ENCODE results near the gene HYCC2.
"Not testable (repeated sequence)": the region's sequence is repeated elsewhere in the genome, so short reads cannot be mapped to it uniquely, and the experiment has no call there.

HYCC2 gene

DNA sequence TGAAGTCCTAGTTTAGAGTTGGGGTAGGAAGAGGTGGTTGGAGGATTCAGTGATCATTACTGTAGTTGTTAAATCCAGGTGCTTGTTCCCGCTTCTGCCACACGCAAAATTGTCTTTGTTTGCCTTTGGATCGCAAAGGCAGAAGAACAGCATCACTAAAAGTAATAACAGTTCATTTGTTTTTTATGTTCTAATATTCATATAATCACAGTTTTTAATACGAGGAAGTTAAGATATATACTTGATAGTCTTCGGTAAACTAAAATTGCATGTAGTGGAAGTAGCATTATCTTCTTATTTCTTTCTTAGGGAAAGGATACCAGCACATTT lies 695 bp upstream of the HYCC2 start:
- no peak for DNase-seq (ENCODE audit: low read depth, low spot score)

DNA sequence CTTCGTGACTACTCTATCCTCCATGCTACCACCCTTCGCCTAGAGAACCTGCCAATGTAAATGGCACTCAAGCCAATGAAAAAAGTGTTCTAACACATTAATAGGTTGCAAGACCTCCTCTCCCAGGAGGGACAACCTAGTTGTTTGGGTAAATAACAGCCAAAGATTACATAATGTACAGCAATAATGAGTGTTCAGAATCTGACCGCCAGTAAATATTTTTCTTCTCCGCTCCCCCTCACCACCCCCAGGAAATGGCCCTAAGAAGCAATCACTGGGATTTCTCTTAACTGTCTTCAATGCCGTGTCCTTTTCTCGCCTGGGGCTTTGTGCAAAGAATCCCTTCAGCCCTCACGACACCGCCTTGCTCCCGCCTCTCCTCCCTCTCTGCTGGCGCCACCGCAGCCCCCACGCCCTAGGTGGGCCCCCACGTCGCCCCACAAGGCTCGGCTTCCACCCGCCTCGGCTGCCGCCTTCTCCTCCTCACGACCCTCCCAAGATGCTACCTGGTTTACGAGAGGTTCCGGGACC lies 458 bp downstream of the HYCC2 start:
- DNase-seq (ENCODE audit: low read depth, low spot score), result no peak

DNA sequence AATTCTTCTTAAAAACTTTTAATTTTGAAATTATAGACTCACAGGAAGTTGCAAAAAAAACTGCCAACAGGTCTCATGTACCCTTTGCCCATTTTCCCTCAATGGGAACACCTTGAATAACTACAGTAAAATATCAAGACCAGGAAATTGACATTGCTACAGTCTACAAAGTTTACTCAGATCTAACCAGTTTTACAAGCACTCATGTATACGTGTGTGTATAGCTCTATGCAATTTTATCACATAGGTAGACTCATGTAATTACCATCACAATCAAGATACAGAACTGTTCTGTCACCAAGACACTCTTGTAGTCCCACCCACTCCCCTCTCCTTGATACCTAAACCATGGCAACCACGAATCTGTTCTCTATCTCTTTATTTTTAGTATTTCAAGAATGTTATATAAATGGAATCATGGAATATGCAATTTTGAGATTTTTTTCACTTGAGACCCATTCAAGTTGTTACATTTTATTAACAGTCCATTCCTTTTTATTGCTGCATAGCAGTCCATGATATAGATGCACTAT lies 6.6 kb downstream of the HYCC2 start:
- DNase-seq (ENCODE audit: low read depth, low spot score), result no peak

GRCh38 chr2:201063516-201063915 lies 8.0 kb downstream of the HYCC2 start:
- not testable (repeated sequence) for DNase-seq (ENCODE audit: low read depth, low spot score)

- DNase-seq (ENCODE audit: low read depth, low spot score), result no peak
These were observed 11.3 kb downstream of the HYCC2 start for GRCh38 chr2:201059961-201060755.

- no peak for DNase-seq (ENCODE audit: low read depth, low spot score)
These were observed 12.6 kb downstream of the HYCC2 start for GRCh38 chr2:201058914-201059313.

GRCh38 chr2:201057715-201058248 lies 13.7 kb downstream of the HYCC2 start:
- DNase-seq (ENCODE audit: low read depth, low spot score), result no peak

- DNase-seq (ENCODE audit: low read depth, low spot score), result no peak
These were observed 14.4 kb downstream of the HYCC2 start for GRCh38 chr2:201057087-201057521.

GRCh38 chr2:201049455-201049854 lies 22.0 kb downstream of the HYCC2 start:
- no peak for DNase-seq (ENCODE audit: low read depth, low spot score)

DNA sequence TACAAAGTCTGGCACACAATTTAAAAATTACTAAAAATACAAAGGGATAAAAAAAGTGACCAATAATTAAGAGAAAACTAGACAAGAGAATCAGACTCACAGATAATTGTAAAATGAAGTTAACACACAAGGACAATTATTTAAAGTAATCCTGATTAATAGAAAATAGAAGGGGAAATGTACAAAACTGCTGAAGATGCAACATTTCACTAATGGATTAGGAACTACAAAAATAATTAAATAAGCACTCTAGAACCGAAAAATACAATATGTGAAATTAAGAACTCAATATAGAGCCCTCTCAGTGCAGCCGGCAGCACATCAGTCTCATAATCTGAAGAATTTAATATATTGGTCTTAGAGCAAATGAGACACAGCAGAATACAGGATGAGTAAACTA lies 24.6 kb downstream of the HYCC2 start:
- no peak for DNase-seq (ENCODE audit: low read depth, low spot score)

- DNase-seq (ENCODE audit: low read depth, low spot score), result not testable (repeated sequence)
These were observed 28.4 kb downstream of the HYCC2 start for GRCh38 chr2:201043050-201043449.

- DNase-seq (ENCODE audit: low read depth, low spot score), result not testable (repeated sequence)
These were observed 29.0 kb downstream of the HYCC2 start for GRCh38 chr2:201042451-201042850.

DNA sequence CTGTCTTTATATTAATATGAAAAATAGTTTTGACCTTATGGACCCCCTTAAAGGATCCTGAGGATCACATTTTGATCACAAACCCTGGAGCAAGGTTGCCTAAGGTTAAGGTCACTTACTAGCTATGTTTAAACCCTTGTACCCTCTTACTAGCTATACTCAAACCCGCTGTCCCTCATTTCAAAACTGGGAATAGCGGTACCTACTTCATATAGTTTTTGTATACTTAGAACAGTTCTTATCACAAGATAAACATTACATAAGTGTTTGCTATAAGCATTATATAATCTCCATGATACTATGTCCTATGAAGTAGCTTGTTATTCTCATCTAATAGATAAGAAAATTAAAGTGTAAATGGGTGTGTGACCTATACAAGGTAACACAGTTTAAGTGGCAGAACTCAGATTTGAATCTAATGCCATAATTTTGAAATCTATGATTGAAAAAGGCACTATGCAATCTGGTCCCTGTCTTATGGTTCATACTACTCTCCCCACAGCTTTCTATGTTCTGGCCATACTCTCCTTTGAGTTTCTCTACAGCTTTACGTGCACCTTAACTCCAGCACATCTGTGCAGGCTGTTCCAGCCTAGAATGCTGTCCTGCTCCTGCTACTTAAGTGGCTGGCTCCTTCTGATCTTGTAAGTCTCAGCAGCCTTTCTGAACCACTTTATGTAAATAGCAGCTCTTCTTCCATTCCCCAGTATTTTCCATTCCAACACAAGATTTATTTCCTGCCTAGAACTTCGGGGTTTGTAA lies 30.4 kb downstream of the HYCC2 start:
- DNase-seq (ENCODE audit: low read depth, low spot score), result no peak

GRCh38 chr2:201038855-201039254 lies 32.6 kb downstream of the HYCC2 start:
- no peak for DNase-seq (ENCODE audit: low read depth, low spot score)

DNA sequence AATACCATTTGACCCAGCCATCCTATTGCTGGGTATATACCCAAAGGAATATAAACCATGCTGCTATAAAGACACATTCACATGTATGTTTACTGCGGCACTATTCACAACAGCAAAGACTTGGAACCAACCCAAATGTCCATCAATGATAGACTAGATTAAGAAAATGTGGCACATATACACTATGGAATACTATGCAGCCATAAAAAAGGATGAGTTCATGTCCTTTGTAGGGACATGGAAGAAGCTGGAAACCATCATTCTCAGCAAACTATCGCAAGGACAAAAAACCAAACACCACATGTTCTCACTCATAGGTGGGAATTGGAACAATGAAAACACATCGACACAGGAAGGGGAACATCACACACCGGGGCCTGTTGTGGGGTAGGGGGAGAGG lies 33.1 kb downstream of the HYCC2 start:
- DNase-seq (ENCODE audit: low read depth, low spot score), result not testable (repeated sequence)

GRCh38 chr2:201034355-201034754 lies 37.1 kb downstream of the HYCC2 start:
- not testable (repeated sequence) for DNase-seq (ENCODE audit: low read depth, low spot score)

DNA sequence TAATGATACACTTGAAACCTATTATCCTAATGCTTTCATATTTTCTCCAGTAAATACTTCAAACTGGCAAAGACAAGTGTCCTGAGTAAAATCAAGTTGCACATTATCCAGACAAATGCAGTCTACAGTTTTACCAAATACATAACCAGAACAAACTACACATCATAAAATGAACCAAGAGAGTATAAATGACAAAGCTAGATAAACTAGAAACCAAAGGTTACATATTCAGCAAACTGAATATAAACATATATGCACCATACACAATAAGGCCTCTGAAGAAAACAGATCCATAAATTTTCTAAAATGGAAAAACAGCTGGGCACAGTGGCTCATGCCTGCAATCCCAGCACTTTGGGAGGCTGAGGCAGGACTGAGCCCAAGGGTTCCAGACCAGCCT lies 47.0 kb downstream of the HYCC2 start:
- DNase-seq (ENCODE audit: low read depth, low spot score), result no peak

DNA sequence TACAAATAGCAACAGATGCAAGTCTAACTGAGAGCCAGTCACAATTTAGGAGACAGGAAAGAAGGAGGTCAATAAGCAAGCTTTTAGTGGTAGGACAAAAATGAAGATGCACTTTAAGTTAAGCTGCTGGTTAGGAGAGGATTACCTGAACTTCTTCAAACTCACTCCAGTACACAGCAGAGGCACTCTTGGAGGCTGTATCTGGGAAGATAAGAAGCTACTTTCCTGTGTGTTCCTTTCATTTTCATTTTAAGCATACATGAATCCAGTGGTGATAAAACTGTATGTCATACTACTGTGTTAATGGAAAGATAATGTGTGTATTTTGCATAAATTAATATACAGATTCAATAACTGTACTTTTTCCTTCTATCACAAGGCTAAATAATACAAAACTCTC lies 49.6 kb downstream of the HYCC2 start:
- DNase-seq (ENCODE audit: low read depth, low spot score), result no peak

Data from iPS DF 19.7 (cell line).